Muscle layer of duodenum (tissue), 2 donors: ENCODE measurements around the gene HMG20B.

ENCODE experiments used
- H3K27ac ChIP-seq: one replicate; pipeline ENCODE4 v1.7.0; 2013; ENCODE audit warnings: mild to moderate bottlenecking, low read length
- H3K27me3 ChIP-seq: one replicate; pipeline ENCODE4 v1.7.0; 2013; ENCODE audit warnings: low read depth, mild to moderate bottlenecking, control low read depth, low read length
- H3K36me3 ChIP-seq, 2 donors: one replicate each; pipeline ENCODE4 v1.7.0; 2013; ENCODE audit warnings: low read length in 2 of 2, control low read depth in 1 of 2, mild to moderate bottlenecking in 1 of 2; ENCODE audit not compliant: insufficient read depth in 2 of 2, control insufficient read depth in 1 of 2
- H3K4me1 ChIP-seq, 2 donors: one replicate each; pipeline ENCODE4 v1.7.0; 2013; ENCODE audit warnings: low read length in 2 of 2, mild to moderate bottlenecking in 2 of 2, control low read depth in 1 of 2, moderate library complexity in 1 of 2; ENCODE audit not compliant: insufficient read depth in 2 of 2, control insufficient read depth in 1 of 2
- H3K4me3 ChIP-seq, 2 donors: one replicate each; pipeline ENCODE4 v1.7.0; 2013; ENCODE audit warnings: low read length in 2 of 2, low read depth in 1 of 2, mild to moderate bottlenecking in 1 of 2
- H3K9me3 ChIP-seq, 2 donors: one replicate each; pipeline ENCODE4 v1.7.0; 2013; ENCODE audit warnings: low read length in 2 of 2, control low read depth in 1 of 2, mild to moderate bottlenecking in 1 of 2; ENCODE audit not compliant: control insufficient read depth in 1 of 2
- donor health status: healthy.

HMG20B gene

DNA sequence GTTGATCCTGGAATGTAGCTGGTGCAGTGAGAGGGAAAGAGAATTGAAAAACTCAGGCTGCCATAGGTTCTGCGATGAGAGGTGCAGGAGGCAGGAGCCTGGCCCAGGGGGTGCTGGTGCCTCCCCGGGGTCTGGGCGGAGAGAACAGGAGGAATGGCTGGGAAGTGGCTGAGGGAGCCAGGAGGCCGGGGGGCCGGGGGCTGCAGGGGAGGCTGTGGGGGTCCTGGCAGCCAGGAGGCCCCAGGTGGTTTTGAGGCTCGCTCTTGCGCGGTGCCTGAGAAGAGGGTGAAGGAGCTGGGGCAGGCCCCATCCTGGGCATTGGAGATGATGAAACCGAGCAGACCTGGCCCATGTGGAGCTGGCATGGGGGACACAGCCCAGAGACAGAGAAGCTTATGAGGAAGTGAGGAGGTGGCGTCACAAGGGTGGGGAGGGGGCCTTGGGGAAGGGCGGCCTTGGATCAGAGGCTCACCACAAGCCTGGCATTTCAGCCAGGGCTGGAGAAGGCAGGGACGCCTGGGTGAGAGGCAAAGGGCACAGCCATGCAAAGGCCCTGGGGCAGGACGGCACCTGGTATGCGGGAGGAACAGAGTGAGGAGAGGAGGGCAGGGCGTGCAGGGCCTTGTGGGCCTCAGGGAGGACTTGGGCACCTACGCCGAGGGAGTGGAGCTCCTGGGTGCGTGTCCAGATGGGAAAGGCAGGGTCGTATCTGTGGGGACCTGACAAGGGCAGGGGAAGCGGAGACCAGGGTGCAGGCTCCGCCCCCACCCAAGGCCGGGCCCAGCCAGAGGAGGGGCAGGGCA, 35.1 kb upstream of the HMG20B start:
- Histone ChIP-seq H3K9me3 (no peaks in the 10 kb centered on the region), H3K27me3 (no peaks in the 10 kb centered on the region), H3K4me3 (no peak overlapping the region), H3K27ac (no peak overlapping the region), H3K4me1 (no peaks in the 10 kb centered on the region), H3K36me3 (peaks cover 4 to 30% of the 10 kb centered on the region in 2 donors)

DNA sequence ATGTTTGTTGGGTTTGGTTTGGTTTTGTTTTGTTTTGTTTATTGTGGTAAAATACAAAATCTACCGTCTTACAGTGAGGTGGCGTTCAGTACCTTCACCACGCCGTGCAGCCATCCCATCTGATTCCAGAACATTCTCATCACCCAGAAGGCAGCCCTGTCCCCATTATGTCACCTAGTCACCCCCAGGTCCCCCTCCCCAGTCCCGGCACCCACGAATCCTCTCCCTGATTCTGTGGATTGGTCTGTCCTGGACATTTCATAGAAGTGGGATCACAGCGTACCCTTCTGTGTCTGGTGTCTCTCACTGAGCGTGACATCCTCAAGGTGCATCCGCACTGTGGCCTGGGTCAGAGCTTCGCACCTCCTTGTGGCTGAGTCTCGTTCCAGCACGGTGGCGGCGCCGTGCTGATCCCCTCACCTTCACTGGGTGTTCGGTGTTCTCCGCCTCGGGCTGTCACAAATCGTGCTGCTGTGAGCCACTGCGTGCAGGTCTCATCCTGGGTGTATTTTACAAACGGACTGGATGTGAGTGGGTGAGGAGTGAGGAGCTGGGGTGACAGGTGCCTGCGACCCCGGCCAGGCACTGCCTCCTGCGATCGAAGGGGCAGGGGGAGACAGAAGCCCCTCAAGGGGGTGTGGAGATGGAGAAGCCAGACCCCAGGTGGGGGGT, 34.4 kb upstream of the HMG20B start:
- Histone ChIP-seq H3K9me3 (no peaks in the 10 kb centered on the region), H3K4me3 (no peak overlapping the region), H3K36me3 (peaks cover 4 to 23% of the 10 kb centered on the region in 2 donors), H3K27ac (no peak overlapping the region), H3K4me1 (no peaks in the 10 kb centered on the region), H3K27me3 (no peaks in the 10 kb centered on the region)

DNA sequence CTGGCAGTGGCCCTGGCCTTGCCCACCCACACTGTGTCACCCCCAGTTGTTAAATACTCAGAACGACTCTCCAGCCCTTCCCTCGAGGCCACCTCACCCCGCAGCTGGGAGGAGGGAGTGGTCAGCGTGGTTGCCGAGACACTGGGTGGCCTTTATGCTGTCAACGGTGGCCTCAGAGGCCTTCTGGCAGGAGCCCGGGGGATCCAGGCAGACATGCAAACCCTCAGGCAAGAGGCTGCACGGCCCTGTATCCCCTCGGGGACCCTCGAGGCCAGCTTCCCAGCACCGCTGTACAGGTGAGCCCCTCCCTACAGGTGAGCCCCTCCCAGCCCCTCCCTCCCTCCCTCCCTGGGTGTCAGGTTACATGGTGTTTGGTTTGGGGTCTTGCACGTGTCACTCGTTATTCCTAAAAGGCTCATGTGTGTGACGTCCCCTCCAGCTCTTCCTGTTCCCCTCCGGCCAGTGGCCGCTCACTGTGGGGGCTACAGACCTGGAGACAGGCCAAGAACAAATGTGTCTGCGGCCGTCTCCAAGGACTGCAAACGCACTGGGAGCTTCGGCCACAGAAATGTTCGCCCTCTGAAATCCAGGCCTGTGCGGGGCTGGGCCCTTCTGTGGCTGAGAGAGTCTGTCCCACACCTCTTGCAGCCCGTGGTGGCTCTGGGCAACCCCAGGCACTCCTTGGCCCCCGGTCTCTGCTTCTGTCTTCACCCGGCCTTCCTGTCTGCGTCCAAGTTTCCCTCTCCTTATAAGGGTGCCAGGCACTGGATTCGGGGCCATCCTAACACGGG, 33.6 kb upstream of the HMG20B start, which contains the start of gene TEKTIP1:
TEKTIP1 (plus strand) TSS at position 210 of the 791 bp plus-strand sequence; CDS start at position 214, 4 bp downstream.
- no peak within 1 kb of the TSS for H3K4me3 ChIP-seq
- no peaks in the 10 kb centered on the region for H3K27me3 ChIP-seq
- no peak within 1 kb of the TSS for H3K27ac ChIP-seq
- peaks cover 0 to 17% of the 10 kb centered on the region in 2 donors for H3K36me3 ChIP-seq
- no peaks in the 10 kb centered on the region for H3K9me3 ChIP-seq
- H3K4me1 ChIP-seq, result no peaks in the 10 kb centered on the region

DNA sequence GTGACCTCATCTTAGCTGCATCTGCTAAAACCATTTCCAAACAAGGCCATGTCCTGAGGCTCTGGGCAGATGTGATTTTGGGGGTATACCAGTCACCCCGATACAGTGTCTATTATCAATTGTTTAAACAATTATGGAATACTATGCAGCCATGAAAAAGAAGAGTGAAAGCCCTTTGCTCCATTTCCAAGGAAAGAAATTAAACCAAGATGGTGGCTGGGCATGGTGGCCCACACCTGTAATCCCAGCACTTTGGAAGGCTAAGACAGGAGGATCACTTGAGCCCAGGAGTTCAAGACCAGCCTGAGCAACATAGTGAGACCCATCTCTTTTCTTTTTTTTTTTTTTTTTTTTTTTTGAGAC, 33.0 kb upstream of the HMG20B start:
- Histone ChIP-seq H3K9me3 (no peaks in the 10 kb centered on the region), H3K27me3 (no peaks in the 10 kb centered on the region), H3K36me3 (peaks cover 0 to 11% of the 10 kb centered on the region in 2 donors), H3K4me1 (no peaks in the 10 kb centered on the region), H3K27ac (no peak overlapping the region), H3K4me3 (no peak overlapping the region)

DNA sequence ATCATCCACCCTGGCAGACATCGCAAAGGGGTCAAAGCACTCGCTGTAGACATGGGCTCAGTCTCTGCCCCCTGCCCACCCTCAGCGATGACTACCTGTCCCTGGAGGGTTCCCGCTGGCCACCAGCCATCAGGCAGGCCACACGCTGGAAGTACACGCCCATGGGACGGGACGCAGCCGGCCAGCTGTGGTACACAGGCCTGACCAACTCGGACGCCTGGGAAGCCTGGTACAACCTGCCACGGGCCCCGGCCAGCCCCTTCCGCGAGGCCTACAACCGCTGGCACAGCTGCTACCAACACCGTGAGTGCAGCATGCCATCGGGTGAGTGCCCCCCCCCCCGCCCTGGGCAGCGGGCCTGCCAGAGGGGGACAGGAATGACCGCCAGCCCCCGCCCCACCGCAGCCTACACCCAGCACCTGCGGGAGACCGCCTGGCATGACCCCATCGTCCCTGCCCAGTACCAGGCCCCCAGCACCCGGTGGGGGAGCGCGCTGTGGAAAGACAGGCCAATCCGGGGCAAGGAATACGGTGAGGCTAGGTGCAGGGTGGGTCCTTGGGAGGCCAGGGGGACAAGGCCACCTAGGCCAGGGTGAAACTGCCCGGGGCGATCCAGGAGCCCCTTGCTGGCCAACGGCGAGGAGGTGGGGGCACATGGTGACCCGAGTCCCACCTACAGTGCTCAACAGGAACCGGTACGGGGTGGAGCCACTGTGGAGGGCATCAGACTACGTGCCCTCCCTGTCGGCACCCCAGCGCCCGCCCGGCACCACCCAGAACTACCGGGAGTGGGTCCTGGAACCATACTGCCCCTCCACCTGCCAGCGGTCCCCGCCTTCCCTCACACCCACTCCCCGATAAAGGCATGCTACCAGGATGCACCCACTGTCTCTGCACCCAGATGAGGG, 29.3 kb upstream of the HMG20B start:
- no peaks in the 10 kb centered on the region for H3K4me1 ChIP-seq
- H3K36me3 ChIP-seq, result peaks cover 3 to 17% of the 10 kb centered on the region in 2 donors
- H3K9me3 ChIP-seq, result no peaks in the 10 kb centered on the region
- no peak overlapping the region for H3K27ac ChIP-seq
- no peak overlapping the region for H3K4me3 ChIP-seq
- no peaks in the 10 kb centered on the region for H3K27me3 ChIP-seq

DNA sequence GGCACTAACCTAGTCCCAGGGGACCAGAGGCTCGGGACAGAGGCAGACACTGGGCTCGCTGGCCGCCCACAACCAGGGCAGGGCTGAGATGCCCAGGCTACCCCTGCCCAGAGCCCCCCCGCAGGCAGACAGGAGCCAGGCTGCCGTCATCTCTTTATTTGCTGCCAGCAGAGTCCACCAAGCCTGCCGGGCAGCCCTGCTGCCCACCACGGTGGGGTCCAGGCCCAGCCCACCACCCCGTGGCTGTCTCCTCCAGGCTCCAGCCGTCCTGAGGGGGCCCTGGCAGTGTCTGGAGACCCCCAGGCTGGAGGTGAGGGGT, 28.7 kb upstream of the HMG20B start:
- no peaks in the 10 kb centered on the region for H3K9me3 ChIP-seq
- H3K4me1 ChIP-seq, result no peaks in the 10 kb centered on the region
- H3K27me3 ChIP-seq, result no peaks in the 10 kb centered on the region
- no peak overlapping the region for H3K27ac ChIP-seq
- H3K4me3 ChIP-seq, result no peak overlapping the region
- peaks cover 3 to 17% of the 10 kb centered on the region in 2 donors for H3K36me3 ChIP-seq

DNA sequence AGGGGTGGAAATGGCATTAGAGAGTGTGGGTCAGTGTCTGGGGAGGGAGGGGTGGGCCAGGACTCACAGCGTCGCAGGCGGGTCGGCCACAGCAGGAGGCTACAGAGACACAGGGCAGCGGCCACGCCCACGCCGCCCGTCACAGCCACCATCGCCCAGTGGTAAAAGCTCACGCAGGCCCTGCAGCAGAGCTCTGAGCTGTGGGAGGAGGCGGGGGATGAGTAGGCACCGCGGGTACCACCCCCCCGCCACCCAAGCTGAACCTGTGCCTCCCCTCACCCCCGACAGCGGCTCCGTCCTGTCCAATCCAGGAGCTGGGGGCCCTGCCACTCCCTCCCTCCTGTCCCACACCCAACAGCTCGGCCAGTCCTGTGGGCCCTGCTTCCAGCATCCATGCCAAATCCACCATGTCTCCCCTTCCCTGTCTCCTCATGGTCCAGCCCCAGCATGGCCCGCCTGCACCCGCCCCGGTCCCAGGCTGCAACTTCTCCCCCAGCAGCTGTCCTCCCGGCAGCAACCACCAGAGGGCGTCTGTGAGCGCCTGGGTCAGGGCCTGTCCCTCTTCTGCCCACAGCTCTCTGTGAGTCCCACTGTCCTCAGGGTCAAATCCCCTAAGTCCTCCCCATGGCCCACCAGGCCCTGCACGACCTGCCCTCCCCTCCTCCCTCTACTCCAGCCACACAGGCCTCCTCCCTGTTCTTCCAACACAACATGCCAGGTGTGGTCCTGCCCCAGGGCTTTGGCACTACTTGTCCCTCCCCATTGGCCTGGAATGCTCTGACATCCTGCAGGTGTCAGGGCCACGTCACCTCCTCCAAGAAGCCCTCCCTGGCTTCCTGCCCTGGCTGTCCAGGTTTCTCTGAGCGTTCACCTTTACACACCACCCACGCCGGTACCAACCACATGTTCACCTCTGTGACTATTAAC, 27.7 kb upstream of the HMG20B start:
- Histone ChIP-seq H3K36me3 (peaks cover 3 to 17% of the 10 kb centered on the region in 2 donors), H3K4me3 (no peak overlapping the region), H3K27ac (no peak overlapping the region)

DNA sequence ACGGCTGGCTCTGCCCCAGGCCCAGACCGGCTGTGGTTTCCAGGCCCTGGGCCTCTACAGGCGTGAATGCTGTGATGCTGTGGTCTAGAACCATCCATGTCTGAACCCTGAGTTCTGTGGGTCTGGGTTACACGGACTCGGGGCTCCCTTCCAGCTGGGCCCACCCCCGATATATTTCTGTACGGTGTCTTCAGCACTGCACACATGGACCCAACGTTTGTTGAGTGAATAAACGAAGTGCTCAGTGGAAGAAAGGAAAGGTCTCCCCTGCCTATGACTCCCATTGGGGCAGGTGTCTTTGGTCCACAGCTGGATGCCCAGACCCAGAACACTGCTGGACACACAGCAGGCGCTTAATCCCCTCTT, 27.1 kb upstream of the HMG20B start:
- Histone ChIP-seq H3K27ac (no peak overlapping the region), H3K4me3 (no peak overlapping the region), H3K36me3 (peaks cover 3 to 17% of the 10 kb centered on the region in 2 donors), H3K9me3 (no peaks in the 10 kb centered on the region), H3K27me3 (no peaks in the 10 kb centered on the region), H3K4me1 (no peaks in the 10 kb centered on the region)

More for the DNA sequence above, 27.7 kb upstream of the HMG20B start:
- Histone ChIP-seq H3K4me1 (no peaks in the 10 kb centered on the region), H3K27me3 (no peaks in the 10 kb centered on the region), H3K9me3 (no peaks in the 10 kb centered on the region)

DNA sequence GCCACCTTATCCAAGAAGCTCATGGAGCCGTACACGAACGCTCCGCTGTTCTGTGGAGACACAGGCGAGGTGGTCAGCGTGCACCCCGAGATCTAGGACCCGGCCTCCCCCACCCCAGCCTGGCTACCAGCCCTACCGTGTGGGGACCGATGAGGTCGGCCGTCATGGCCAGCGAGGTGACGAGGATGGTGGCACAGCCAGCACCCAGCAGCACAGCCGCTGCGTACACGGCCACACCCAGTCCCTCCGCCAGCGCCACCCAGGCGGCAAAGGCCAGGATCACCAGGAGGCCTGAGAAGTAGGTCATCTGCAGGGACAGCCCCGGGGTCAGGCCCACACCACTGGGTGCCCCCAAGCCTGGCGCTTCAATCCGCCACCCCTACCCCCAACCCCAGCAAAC, 26.6 kb upstream of the HMG20B start:
- Histone ChIP-seq H3K36me3 (peaks cover 3 to 17% of the 10 kb centered on the region in 2 donors), H3K4me1 (no peaks in the 10 kb centered on the region), H3K4me3 (no peak overlapping the region), H3K27ac (no peak overlapping the region), H3K9me3 (no peaks in the 10 kb centered on the region), H3K27me3 (no peaks in the 10 kb centered on the region)

DNA sequence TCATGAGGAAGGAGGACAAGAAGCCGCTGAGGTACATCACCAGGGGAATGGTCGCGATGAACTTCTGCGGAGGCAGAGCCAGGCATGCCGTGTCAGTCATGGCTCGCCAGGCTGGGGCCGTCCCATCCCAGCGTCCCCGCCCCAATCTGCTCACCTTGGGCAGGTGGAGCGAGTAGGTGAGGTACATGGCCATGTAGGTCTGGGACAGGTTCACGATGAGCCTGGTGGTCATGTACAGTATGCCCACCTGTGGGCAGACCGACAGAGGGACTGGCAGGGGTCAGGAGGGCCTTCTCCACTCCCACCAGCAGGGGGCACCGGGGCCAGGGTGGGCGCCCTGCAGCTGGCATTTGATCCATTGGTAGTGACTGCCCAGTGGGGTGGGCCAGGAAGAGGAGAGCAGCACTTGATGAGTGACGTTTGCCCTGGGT, 25.4 kb upstream of the HMG20B start:
- H3K4me3 ChIP-seq, result no peak overlapping the region

More for the DNA sequence above, 25.4 kb upstream of the HMG20B start:
- Histone ChIP-seq H3K4me1 (no peaks in the 10 kb centered on the region), H3K9me3 (no peaks in the 10 kb centered on the region), H3K27ac (no peak overlapping the region), H3K36me3 (peaks cover 3 to 17% of the 10 kb centered on the region in 2 donors), H3K27me3 (no peaks in the 10 kb centered on the region)
